Mucosa of descending colon (tissue), 3 donors: ENCODE measurements around the gene SLC9A3. TPM values are rescaled to one million over a fixed set of nuclear protein-coding genes. Genes with fewer than 3 reads are reported as not detected.

Experiments
- ATAC-seq: fragments of 200-7000 bp; cut with Tn5 transposase; one replicate; pipeline ENCODE4 v1.9.1; 2020; ENCODE audit warnings: mild to moderate bottlenecking, moderate library complexity
- DNase-seq, 3 donors: peaks; one replicate each; pipeline ENCODE4 v3.0.0-alpha.2; 2020
- H3K36me3 ChIP-seq: fragments of 200-600 bp; one replicate; pipeline ENCODE4 v1.8.0; 2021; ENCODE audit warnings: low read depth, mild to moderate bottlenecking
- H3K4me1 ChIP-seq: fragments of 200-600 bp; one replicate; pipeline ENCODE4 v1.8.0; 2021; ENCODE audit warnings: low read depth, mild to moderate bottlenecking
- H3K4me3 ChIP-seq: fragments of 200-600 bp; one replicate; pipeline ENCODE4 v1.8.0; 2021; ENCODE audit warnings: mild to moderate bottlenecking
- H3K9me3 ChIP-seq: fragments of 200-600 bp; one replicate; pipeline ENCODE4 v1.8.0; 2021; ENCODE audit warnings: mild to moderate bottlenecking
- intact Hi-C, 2 donors: fragments of 100-400 bp; cut with DNase I in 1 of 2; cut with micrococcal nuclease in 1 of 2; formaldehyde crosslinking; loops; one replicate each; pipeline versions ENCODE4 v1.11.0 to v1.11.1; 2022; cut with DNase I, micrococcal nuclease
- total RNA-seq, 3 donors: library from RNA; stranded (reverse); fragmentation: NEBNext Ultra II Directional in 2 of 3; extraction: Animal tissue kit (Norgen Biotek cat#: 25700) in 2 of 3; gene quantifications; one replicate each; pipeline versions ENCODE4 v1.2.1 to v1.2.4, GENCODE V29; 2021 to 2023
- TF ChIP-seq, protein P1 (sequence below): fragments of 200-600 bp; IDR thresholded peaks from one replicate; pipeline ENCODE4 v1.8.0; 2022; ENCODE audit warnings: antibody characterized with exemption, mild to moderate bottlenecking
- donor health status: DM: no; HTN: no; CAD: no; lungs with moderate emphysema.
- donor health status: DM: no; HTN: no; CAD: no.
- donor health status: DM: no; HTN: yes; CAD: no.

SLC9A3 gene
- total RNA-seq, 3 donors from 2014 or later, result 29.2 to 272 (median 77.7) TPM

GRCh38 chr5:471750-472058 is 52.5 kb downstream of the SLC9A3 start:
- Histone ChIP-seq H3K9me3 (no peaks in the 10 kb centered on the region), H3K4me1 (peaks cover 25% of the 10 kb centered on the region), H3K36me3 (no peaks in the 10 kb centered on the region), H3K4me3 (no peak overlapping the region)
- TF ChIP-seq, protein P1, sequence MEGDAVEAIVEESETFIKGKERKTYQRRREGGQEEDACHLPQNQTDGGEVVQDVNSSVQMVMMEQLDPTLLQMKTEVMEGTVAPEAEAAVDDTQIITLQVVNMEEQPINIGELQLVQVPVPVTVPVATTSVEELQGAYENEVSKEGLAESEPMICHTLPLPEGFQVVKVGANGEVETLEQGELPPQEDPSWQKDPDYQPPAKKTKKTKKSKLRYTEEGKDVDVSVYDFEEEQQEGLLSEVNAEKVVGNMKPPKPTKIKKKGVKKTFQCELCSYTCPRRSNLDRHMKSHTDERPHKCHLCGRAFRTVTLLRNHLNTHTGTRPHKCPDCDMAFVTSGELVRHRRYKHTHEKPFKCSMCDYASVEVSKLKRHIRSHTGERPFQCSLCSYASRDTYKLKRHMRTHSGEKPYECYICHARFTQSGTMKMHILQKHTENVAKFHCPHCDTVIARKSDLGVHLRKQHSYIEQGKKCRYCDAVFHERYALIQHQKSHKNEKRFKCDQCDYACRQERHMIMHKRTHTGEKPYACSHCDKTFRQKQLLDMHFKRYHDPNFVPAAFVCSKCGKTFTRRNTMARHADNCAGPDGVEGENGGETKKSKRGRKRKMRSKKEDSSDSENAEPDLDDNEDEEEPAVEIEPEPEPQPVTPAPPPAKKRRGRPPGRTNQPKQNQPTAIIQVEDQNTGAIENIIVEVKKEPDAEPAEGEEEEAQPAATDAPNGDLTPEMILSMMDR, result no peak
- intact Hi-C loops, result no loop called here
- no peak for DNase-seq
- no peak for ATAC-seq

DNA sequence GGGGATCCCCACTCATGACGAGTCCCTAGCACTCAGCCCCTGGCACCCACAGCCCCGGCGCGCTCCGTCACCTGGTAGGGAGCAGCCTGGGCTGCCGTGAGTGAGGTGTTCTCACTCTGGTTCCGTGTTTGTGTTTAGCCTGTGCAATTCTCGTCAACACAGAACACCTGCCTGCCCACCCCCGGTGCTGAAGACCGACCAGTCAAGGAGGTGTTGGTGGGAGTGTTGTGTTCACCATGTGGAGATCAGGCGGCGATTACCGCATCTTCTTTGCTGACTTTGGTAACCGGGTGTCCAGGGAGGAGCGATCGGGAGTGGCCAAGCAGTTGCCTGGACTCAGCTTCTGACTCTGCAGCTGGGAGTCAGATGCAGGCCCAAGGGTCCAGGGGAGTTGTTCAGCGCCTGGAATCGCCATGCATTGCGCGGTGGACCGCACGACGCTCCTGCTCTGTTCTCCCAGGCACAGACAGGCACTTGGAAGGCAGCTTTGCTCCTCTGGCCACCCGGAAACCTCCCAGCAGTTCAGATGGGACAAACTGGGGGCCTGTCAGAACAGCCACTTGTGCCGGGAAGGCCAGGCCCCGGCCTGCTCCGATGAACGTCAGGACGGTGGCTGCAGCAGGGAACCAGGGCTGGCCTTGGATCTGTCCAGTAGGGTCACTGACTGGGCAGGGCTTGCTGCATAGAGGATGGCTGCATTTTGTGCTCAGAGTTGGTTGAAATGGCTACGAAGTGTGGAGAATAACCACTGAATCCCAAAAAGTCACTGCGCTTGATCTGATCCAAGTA is 53.1 kb downstream of the SLC9A3 start:
- Histone ChIP-seq H3K4me1 (peaks cover 25% of the 10 kb centered on the region), H3K36me3 (no peaks in the 10 kb centered on the region), H3K4me3 (no peak overlapping the region), H3K9me3 (no peaks in the 10 kb centered on the region)
- no peak for ATAC-seq
- intact Hi-C loops, result no loop called here
- TF ChIP-seq, protein P1, result no peak
- DNase-seq, result peak in 2 of 3 donors; percentile 25 to 51

DNA sequence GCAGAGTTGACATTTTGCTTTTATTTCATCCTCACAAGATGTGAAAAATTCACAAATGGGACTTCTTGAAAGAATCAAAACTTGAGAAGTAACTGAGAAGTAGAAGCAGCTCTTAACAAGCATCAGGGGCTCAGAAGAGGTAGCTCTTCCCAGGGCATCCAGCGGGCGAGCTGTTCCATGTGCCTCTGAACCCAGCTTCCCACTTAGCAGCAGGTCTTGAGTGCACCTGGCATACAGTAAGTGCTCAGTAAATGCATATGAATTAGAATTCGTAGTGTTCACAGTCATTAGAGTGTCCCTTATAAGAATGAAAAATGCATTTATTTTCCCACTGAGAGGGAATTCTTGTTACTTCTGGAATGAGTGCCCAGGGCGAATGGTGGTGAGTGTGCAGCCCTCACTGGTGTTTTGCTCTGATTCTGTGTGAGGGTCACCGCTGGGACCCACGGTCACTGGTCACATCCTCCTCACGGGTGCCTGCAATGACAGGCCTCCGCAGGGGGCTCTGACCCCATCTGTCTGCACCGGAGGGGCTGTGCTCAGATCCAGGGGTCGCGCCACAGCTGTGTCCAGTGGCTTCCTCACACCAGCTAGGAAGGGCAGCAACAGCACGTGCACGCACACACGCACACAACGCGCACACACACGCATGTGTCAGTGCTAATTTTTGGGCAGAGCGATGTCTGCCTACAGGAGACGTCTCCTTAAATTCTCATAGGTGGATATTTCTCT is 54.3 kb downstream of the SLC9A3 start:
- intact Hi-C loops, result no loop called here
- TF ChIP-seq, protein P1, result no peak
- no peaks in the 10 kb centered on the region for H3K9me3 ChIP-seq
- no peak overlapping the region for H3K4me3 ChIP-seq
- peaks cover 19% of the 10 kb centered on the region for H3K4me1 ChIP-seq
- H3K36me3 ChIP-seq, result no peaks in the 10 kb centered on the region
- DNase-seq (peak in 2 of 3 donors; percentile 21 to 54), ATAC-seq (no peak)

GRCh38 chr5:468401-468800 is 55.8 kb downstream of the SLC9A3 start:
- H3K4me1 ChIP-seq, result peaks cover 16% of the 10 kb centered on the region
- ATAC-seq, result no peak
- no peaks in the 10 kb centered on the region for H3K9me3 ChIP-seq
- TF ChIP-seq, protein P1, result no peak
- H3K4me3 ChIP-seq, result no peak overlapping the region
- intact Hi-C loops, result no loop called here
- peaks cover 7% of the 10 kb centered on the region for H3K36me3 ChIP-seq
- peak in 2 of 3 donors; percentile 19 to 38 for DNase-seq

GRCh38 chr5:466661-467310 is 57.5 kb downstream of the SLC9A3 start:
- DNase-seq (peak in 1 of 3 donors; percentile 21), ATAC-seq (no peak)
- Histone ChIP-seq H3K4me3 (no peak overlapping the region), H3K9me3 (no peaks in the 10 kb centered on the region), H3K36me3 (peaks cover 18% of the 10 kb centered on the region), H3K4me1 (peaks cover 10% of the 10 kb centered on the region)
- intact Hi-C loops, result no loop called here
- TF ChIP-seq, protein P1, result no peak
